ENCODE data around the gene RASSF4.
A peak's percentile ranks its signal among the peaks of the same experiment; 100 is the strongest.

The RASSF4 gene

DNA sequence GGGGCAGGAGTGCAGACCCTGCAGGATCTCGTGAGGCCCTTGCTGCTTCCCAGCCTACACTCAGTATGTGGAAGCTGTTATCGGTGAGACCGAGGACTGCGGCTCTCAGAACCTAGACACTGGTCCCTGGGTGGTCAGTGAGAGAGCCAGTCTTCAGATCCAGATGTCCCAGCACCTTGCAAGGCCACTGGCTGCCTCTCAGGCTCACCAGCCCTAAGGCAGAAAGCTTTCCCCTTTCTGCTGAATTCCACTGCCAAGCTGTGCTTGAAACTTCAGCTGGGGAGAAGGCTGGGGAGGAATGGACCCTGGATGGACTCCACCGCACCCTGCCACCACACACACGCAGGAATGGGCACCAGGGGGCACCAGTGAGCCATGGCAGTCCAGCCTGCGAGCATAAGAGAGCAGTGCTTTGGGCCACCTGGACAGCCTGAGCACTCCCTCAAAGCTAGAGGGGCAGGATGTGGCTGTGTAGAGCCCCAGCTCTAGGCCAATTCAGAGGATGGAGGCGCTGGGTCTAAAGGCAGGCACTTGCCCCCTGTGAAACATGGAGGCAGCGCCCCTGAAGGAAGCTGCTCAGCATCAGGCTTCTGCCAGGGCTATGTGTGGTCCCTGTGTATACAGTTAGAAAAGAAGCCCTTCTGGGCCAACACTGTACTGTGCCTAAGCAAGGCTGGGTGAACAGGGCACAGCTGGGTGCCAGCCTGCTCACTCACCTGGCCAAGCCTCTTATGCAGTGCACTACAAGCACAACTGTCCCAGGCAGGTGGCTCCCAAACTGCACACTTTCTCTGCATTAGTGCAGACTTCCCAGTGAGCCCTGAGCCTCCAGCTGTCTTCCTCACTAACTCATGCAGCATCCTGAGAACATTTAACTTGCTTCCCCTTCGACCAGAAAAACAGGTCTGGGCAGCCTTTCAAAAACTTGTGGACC lies 26.8 kb upstream of the RASSF4 start:
- ChIA-PET POLR2A (interaction anchor here (0.9 kb wide), 1 partner anchor 68 kb away, joined by 3 read pairs; no protein-coding TSS in a partner anchor), CTCF (interaction anchor here (0.7 to 6.0 kb wide), 24 partner anchors 9 to 83 kb away, joined by 3 to 84 read pairs (median 6); partner anchors contain the start of gene DEPP1)
- 49% methylated on average over 10 of the region's 10 CpGs for WGBS (ENCODE audit: insufficient coverage)
- no peaks in the 10 kb centered on the region for H3K36me3 ChIP-seq (ENCODE audit: control insufficient read depth in 4 of 4, insufficient read depth in 4 of 4, low read length in 3 of 4)
- peaks cover 5 to 25% (median 23%) of the 10 kb centered on the region in 4 experiments for H3K4me1 ChIP-seq (ENCODE audit: control extremely low read depth in 1 of 4, control insufficient read depth in 4 of 4, insufficient read depth in 4 of 4, low read length in 3 of 4)
- H3K27ac ChIP-seq (ENCODE audit: insufficient read depth in 1 of 2, low read depth in 1 of 2, low read length in 2 of 2, poor library complexity in 1 of 2, severe bottlenecking in 2 of 2): no peak overlapping the region
- no peaks in the 10 kb centered on the region for H3K9me3 ChIP-seq (ENCODE audit: control extremely low read depth in 1 of 5, control insufficient read depth in 4 of 5, insufficient read depth in 2 of 5, low read depth in 1 of 5, low read length in 4 of 5)
- H3K4me3 ChIP-seq (ENCODE audit: control insufficient read depth in 1 of 7, extremely low read depth in 1 of 7, insufficient read depth in 4 of 7, low read depth in 2 of 7, low read length in 6 of 7): no peak overlapping the region
- no peaks in the 10 kb centered on the region for H3K27me3 ChIP-seq (replicated peaks in 2 of 5; ENCODE audit: control insufficient read depth in 4 of 5, insufficient read depth in 5 of 5, low read length in 4 of 5)
- peak; percentile 75 to 88 (median 84) for DNase-seq

DNA sequence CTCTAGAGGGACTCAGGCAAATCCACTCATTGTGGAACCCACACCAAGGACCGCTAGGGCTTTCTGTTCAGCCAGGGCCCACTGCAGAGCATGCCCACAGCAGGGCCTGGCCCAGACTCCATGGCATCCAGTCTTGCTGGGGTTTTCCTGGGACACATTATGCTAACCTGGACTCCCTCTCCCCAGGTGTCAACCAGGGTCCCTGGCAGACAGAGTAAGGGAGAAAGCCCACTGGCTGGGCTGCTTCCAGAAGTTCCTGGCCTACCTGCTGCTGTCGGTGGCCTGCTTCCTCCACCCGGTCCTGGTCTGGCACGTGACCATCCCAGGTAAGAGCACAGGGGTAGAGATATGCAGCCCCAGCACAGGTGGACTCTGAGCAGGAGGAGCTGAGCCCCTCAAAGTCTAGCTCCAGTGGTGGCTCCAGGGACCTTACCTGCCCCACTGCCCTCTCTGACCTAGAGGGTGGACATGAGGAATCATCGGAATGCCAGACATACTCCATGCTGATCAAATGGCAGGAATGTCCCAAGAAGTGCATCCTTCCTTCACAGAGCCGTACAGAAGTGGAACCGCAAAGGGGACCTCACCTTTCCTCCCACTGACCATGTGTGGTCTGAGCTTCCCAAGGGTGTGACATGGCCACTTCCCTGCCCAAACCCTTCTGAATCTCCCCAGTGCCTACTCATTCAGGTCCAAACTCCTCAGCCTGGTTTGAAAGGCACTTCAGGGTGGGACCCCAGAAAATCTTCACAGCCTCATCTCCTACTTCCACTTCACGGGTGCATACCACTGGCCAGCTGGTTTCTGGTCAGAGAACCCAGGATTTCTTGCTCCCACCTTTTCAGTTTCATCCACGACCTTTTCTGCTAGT lies 25.9 kb upstream of the RASSF4 start:
- Histone ChIP-seq H3K4me3 (ENCODE audit: control insufficient read depth in 1 of 7, extremely low read depth in 1 of 7, insufficient read depth in 4 of 7, low read depth in 2 of 7, low read length in 6 of 7) (no peak overlapping the region), H3K27me3 (replicated peaks in 2 of 5; ENCODE audit: control insufficient read depth in 4 of 5, insufficient read depth in 5 of 5, low read length in 4 of 5) (no peaks in the 10 kb centered on the region), H3K36me3 (ENCODE audit: control insufficient read depth in 4 of 4, insufficient read depth in 4 of 4, low read length in 3 of 4) (no peaks in the 10 kb centered on the region), H3K4me1 (ENCODE audit: control extremely low read depth in 1 of 4, control insufficient read depth in 4 of 4, insufficient read depth in 4 of 4, low read length in 3 of 4) (peaks cover 5 to 25% (median 23%) of the 10 kb centered on the region in 4 experiments), H3K27ac (ENCODE audit: insufficient read depth in 1 of 2, low read depth in 1 of 2, low read length in 2 of 2, poor library complexity in 1 of 2, severe bottlenecking in 2 of 2) (no peak overlapping the region), H3K9me3 (ENCODE audit: control extremely low read depth in 1 of 5, control insufficient read depth in 4 of 5, insufficient read depth in 2 of 5, low read depth in 1 of 5, low read length in 4 of 5) (no peaks in the 10 kb centered on the region)
- DNase-seq: no peak
- WGBS (ENCODE audit: insufficient coverage): 83% methylated on average over 8 of the region's 9 CpGs
- CTCF ChIA-PET: interaction anchor here (0.7 to 6.0 kb wide), 23 partner anchors 10 to 82 kb away, joined by 3 to 84 read pairs (median 6); partner anchors contain the start of gene DEPP1
- POLR2A ChIA-PET: interaction anchor here (0.9 kb wide), 1 partner anchor 67 kb away, joined by 3 read pairs; no protein-coding TSS in a partner anchor

DNA sequence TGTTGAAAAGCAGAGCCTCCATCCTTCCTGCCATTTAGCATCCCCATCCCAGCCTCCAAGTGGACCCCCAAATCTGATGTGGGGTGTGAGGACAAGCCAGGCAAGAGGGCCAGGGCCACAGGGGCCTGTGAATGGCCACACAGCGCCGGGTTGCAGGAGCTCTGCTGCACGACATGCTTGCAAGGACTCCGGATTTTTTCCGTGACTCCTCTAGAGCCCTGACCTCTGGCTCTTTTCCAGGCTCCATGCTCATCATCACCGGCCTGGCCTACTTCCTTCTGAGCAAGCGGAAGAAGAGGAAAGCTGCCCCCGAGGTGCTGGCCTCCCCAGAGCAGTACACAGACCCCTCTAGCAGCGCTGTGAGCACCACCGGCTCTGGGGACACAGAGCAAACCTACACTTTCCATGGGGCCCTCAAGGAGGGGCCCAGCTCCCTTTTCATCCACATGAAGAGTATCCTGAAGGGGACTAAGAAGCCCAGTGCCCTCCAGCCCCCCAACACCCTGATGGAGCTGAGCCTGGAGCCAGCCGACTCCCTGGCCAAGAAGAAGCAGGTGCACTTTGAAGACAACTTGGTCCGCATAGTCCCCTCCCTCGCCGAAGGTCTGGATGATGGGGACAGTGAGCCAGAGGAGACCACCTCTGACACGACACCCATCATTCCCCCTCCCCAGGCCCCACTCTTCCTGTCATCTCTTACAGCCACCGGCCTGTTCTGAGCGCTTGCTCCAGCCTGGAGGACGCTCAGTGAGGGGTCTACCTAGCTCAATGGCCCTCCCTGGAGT lies 25.0 kb upstream of the RASSF4 start:
- WGBS (ENCODE audit: insufficient coverage): 93% methylated on average over 17 of the region's 18 CpGs
- peaks cover 0 to 5% (median 3%) of the 10 kb centered on the region in 5 experiments for H3K9me3 ChIP-seq (ENCODE audit: control extremely low read depth in 1 of 5, control insufficient read depth in 4 of 5, insufficient read depth in 2 of 5, low read depth in 1 of 5, low read length in 4 of 5)
- no peak overlapping the region for H3K4me3 ChIP-seq (ENCODE audit: control insufficient read depth in 1 of 7, extremely low read depth in 1 of 7, insufficient read depth in 4 of 7, low read depth in 2 of 7, low read length in 6 of 7)
- H3K4me1 ChIP-seq (ENCODE audit: control extremely low read depth in 1 of 4, control insufficient read depth in 4 of 4, insufficient read depth in 4 of 4, low read length in 3 of 4): peaks cover 5 to 25% (median 23%) of the 10 kb centered on the region in 4 experiments
- no peak for DNase-seq
- no peak overlapping the region for H3K27ac ChIP-seq (ENCODE audit: insufficient read depth in 1 of 2, low read depth in 1 of 2, low read length in 2 of 2, poor library complexity in 1 of 2, severe bottlenecking in 2 of 2)
- CTCF ChIA-PET: interaction anchor here (1.1 to 6.0 kb wide), 9 partner anchors 12 to 57 kb away, joined by 3 to 84 read pairs (median 29); partner anchors contain the start of gene DEPP1
- POLR2A ChIA-PET: no interaction called here
- H3K36me3 ChIP-seq (ENCODE audit: control insufficient read depth in 4 of 4, insufficient read depth in 4 of 4, low read length in 3 of 4): no peaks in the 10 kb centered on the region
- H3K27me3 ChIP-seq (replicated peaks in 2 of 5; ENCODE audit: control insufficient read depth in 4 of 5, insufficient read depth in 5 of 5, low read length in 4 of 5): no peaks in the 10 kb centered on the region

DNA sequence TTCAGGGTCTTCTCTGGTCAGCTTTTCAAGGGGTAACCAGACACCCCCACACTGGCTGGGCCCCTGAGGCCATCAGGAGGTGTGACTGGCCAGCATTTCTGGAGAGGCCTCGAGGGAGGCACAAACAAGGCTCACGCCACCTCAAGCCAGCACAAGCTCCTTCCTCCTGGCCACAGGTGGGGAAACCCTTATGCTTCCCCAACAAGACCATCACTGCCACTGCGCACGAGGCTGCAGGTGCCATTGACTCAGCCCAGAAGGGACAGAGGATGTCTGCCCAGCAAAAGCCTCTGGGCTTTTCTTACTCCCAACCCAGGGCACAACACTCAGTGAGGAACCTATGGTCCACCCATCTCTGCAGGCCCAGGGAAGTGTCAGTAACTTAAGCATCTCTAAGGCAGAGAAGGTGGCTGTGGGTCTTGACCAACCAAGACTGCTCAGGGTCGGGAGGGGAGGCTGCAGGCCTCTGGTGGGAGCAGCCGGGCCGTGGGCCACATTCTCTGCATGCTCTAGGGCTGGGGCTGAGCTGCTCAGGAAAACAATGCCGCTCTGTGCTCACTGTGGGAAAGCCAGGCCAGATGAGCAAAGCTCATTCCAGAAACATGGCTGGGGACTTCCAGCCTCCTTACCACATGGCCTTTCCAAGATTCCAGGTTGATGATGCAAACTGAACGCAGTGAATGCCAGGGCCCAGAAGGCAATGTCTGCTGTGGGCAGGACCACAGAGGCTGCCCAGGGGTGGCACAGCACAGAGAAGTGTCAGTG lies 24.2 kb upstream of the RASSF4 start:
- CTCF ChIA-PET: interaction anchor here (1.1 to 6.0 kb wide), 7 partner anchors 11 to 57 kb away, joined by 3 to 84 read pairs (median 7); no protein-coding TSS in a partner anchor
- H3K9me3 ChIP-seq (ENCODE audit: control extremely low read depth in 1 of 5, control insufficient read depth in 4 of 5, insufficient read depth in 2 of 5, low read depth in 1 of 5, low read length in 4 of 5): peaks cover 0 to 5% (median 3%) of the 10 kb centered on the region in 5 experiments
- H3K4me1 ChIP-seq (ENCODE audit: control extremely low read depth in 1 of 4, control insufficient read depth in 4 of 4, insufficient read depth in 4 of 4, low read length in 3 of 4): peaks cover 5 to 25% (median 23%) of the 10 kb centered on the region in 4 experiments
- no peaks in the 10 kb centered on the region for H3K27me3 ChIP-seq (replicated peaks in 2 of 5; ENCODE audit: control insufficient read depth in 4 of 5, insufficient read depth in 5 of 5, low read length in 4 of 5)
- DNase-seq: no peak
- peak overlapping the region in 1 of 7 experiments; percentile 11 for H3K4me3 ChIP-seq (ENCODE audit: control insufficient read depth in 1 of 7, extremely low read depth in 1 of 7, insufficient read depth in 4 of 7, low read depth in 2 of 7, low read length in 6 of 7)
- H3K27ac ChIP-seq (ENCODE audit: insufficient read depth in 1 of 2, low read depth in 1 of 2, low read length in 2 of 2, poor library complexity in 1 of 2, severe bottlenecking in 2 of 2): no peak overlapping the region
- no peaks in the 10 kb centered on the region for H3K36me3 ChIP-seq (ENCODE audit: control insufficient read depth in 4 of 4, insufficient read depth in 4 of 4, low read length in 3 of 4)
- WGBS (ENCODE audit: insufficient coverage): 90% methylated on average over 8 of the region's 9 CpGs
- POLR2A ChIA-PET: no interaction called here

DNA sequence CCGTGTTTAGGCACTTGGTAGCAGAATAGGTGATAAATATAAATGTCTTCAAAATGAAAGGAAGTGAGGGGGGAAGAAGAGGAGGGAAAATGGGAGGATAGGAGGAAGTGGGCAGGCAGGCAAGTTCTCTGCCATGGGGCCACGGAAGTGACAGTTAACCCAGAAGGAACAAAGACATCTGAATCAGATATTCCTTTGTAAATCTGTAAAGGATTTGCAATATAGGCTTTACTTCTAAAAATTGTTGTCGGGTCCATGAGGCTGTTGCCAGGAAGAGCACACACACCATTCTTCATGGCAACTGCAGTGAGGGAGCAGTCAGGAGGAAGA lies 23.7 kb upstream of the RASSF4 start:
- 0% methylated on average over 3 of the region's 3 CpGs for WGBS (ENCODE audit: insufficient coverage)
- H3K27me3 ChIP-seq (replicated peaks in 2 of 5; ENCODE audit: control insufficient read depth in 4 of 5, insufficient read depth in 5 of 5, low read length in 4 of 5): no peaks in the 10 kb centered on the region
- no peaks in the 10 kb centered on the region for H3K36me3 ChIP-seq (ENCODE audit: control insufficient read depth in 4 of 4, insufficient read depth in 4 of 4, low read length in 3 of 4)
- peak overlapping the region in 1 of 7 experiments; percentile 11 for H3K4me3 ChIP-seq (ENCODE audit: control insufficient read depth in 1 of 7, extremely low read depth in 1 of 7, insufficient read depth in 4 of 7, low read depth in 2 of 7, low read length in 6 of 7)
- ChIA-PET POLR2A (no interaction called here), CTCF (interaction anchor here (1.1 to 6.0 kb wide), 5 partner anchors 11 to 56 kb away, joined by 3 to 84 read pairs (median 4); no protein-coding TSS in a partner anchor)
- no peak for DNase-seq
- H3K4me1 ChIP-seq (ENCODE audit: control extremely low read depth in 1 of 4, control insufficient read depth in 4 of 4, insufficient read depth in 4 of 4, low read length in 3 of 4): peaks cover 5 to 25% (median 23%) of the 10 kb centered on the region in 4 experiments
- H3K27ac ChIP-seq (ENCODE audit: insufficient read depth in 1 of 2, low read depth in 1 of 2, low read length in 2 of 2, poor library complexity in 1 of 2, severe bottlenecking in 2 of 2): no peak overlapping the region
- H3K9me3 ChIP-seq (ENCODE audit: control extremely low read depth in 1 of 5, control insufficient read depth in 4 of 5, insufficient read depth in 2 of 5, low read depth in 1 of 5, low read length in 4 of 5): peaks cover 0 to 5% (median 3%) of the 10 kb centered on the region in 5 experiments
